H9 (cell line): ENCODE measurements around the gene CLEC4G. TPM values are rescaled to one million over a fixed set of nuclear protein-coding genes. Genes with fewer than 3 reads are reported as not detected.

Experiments used
- DNase-seq: peaks from one replicate; pipeline ENCODE4 v3.0.0-alpha.2; 2017
- H2AFZ ChIP-seq: one replicate; pipeline ENCODE4 v1.6.1; 2013; ENCODE audit warnings: mild to moderate bottlenecking, low read length, control low read depth, moderate library complexity
- H2AK5ac ChIP-seq: 2 replicates; pipeline ENCODE4 v1.6.1; 2013; ENCODE audit warnings: low read length, control low read depth, mixed read lengths; ENCODE audit not compliant: insufficient read length
- H2BK120ac ChIP-seq: one replicate; pipeline ENCODE4 v1.6.1; 2013; ENCODE audit warnings: low read depth, mild to moderate bottlenecking, low read length, control low read depth, inconsistent platforms; ENCODE audit not compliant: poor library complexity, severe bottlenecking
- H2BK12ac ChIP-seq: 2 replicates; pipeline ENCODE4 v1.6.1; 2013; ENCODE audit warnings: low read length, control low read depth, mixed read lengths, low read depth; ENCODE audit not compliant: insufficient read length
- H2BK15ac ChIP-seq: 2 replicates; pipeline ENCODE4 v1.6.1; 2013; ENCODE audit warnings: low read depth, low read length, control low read depth
- H2BK20ac ChIP-seq: one replicate; pipeline ENCODE4 v1.6.1; 2013; ENCODE audit warnings: low read depth, mild to moderate bottlenecking, low read length, control low read depth, inconsistent platforms; ENCODE audit not compliant: poor library complexity, severe bottlenecking
- H2BK5ac ChIP-seq: 2 replicates; pipeline ENCODE4 v1.6.1; 2013; ENCODE audit warnings: low read length, control low read depth, mixed read lengths; ENCODE audit not compliant: insufficient read length
- H3K14ac ChIP-seq: 2 replicates; pipeline ENCODE4 v1.6.1; 2013; ENCODE audit warnings: low read length, control low read depth; ENCODE audit not compliant: insufficient read depth
- H3K18ac ChIP-seq: 2 replicates; pipeline ENCODE4 v1.6.1; 2013; ENCODE audit warnings: low read depth, mild to moderate bottlenecking, mixed read lengths, low read length, control low read depth; ENCODE audit not compliant: insufficient read length
- H3K23ac ChIP-seq: 2 replicates; pipeline ENCODE4 v1.6.1; 2013; ENCODE audit warnings: low read length, control low read depth, mixed read lengths, low read depth; ENCODE audit not compliant: insufficient read length
- H3K23me2 ChIP-seq: 2 replicates; pipeline ENCODE4 v1.6.1; 2013; ENCODE audit warnings: low read depth, mild to moderate bottlenecking, mixed read lengths, low read length, control low read depth; ENCODE audit not compliant: insufficient read length, poor library complexity, severe bottlenecking
- H3K27ac ChIP-seq: 2 replicates; pipeline ENCODE4 v1.5.1; 2013; ENCODE audit warnings: low read length, control low read depth, mixed read lengths, low read depth; ENCODE audit not compliant: insufficient read length
- H3K27me3 ChIP-seq: 2 replicates; pipeline ENCODE4 v1.6.1; 2013; ENCODE audit warnings: low read length, control low read depth, inconsistent platforms; ENCODE audit not compliant: insufficient read depth
- H3K4ac ChIP-seq: 2 replicates; pipeline ENCODE4 v1.6.1; 2013; ENCODE audit warnings: low read depth, mild to moderate bottlenecking, control low read depth, inconsistent platforms, low read length, moderate library complexity
- H3K4me1 ChIP-seq: 2 replicates; pipeline ENCODE4 v1.6.1; 2013; ENCODE audit warnings: low read length, control low read depth, inconsistent platforms; ENCODE audit not compliant: insufficient read depth
- H3K4me2 ChIP-seq: 2 replicates; pipeline ENCODE4 v1.6.1; 2013; ENCODE audit warnings: low read length, control low read depth, mixed read lengths; ENCODE audit not compliant: insufficient read length, insufficient read depth
- H3K56ac ChIP-seq: 2 replicates; pipeline ENCODE4 v1.6.1; 2013; ENCODE audit warnings: low read depth, mild to moderate bottlenecking, mixed read lengths, low read length, control low read depth; ENCODE audit not compliant: insufficient read length
- H3K79me1 ChIP-seq: 2 replicates; pipeline ENCODE4 v1.6.1; 2013; ENCODE audit warnings: low read depth, mild to moderate bottlenecking, moderate library complexity, low read length, control low read depth, inconsistent platforms; ENCODE audit not compliant: insufficient read depth, poor library complexity, severe bottlenecking
- H3K79me2 ChIP-seq: 2 replicates; pipeline ENCODE4 v1.6.1; 2013; ENCODE audit warnings: low read length, control low read depth, inconsistent platforms; ENCODE audit not compliant: insufficient read depth
- H3K9ac ChIP-seq: 2 replicates; pipeline ENCODE4 v1.6.1; 2013; ENCODE audit warnings: low read length, control low read depth, mixed read lengths; ENCODE audit not compliant: insufficient read length; ENCODE audit errors: extremely low read depth
- H3K9me3 ChIP-seq: one replicate; pipeline ENCODE4 v1.6.1; 2013; ENCODE audit warnings: low read depth, low read length, inconsistent platforms; ENCODE audit not compliant: control insufficient read depth
- H3T11ph ChIP-seq: one replicate; pipeline ENCODE4 v1.6.1; 2013; ENCODE audit warnings: mild to moderate bottlenecking, low read length, control low read depth, inconsistent platforms
- H4K20me1 ChIP-seq: one replicate; pipeline ENCODE4 v1.6.1; 2013; ENCODE audit not compliant: control insufficient read depth, insufficient read length, insufficient read depth
- H4K5ac ChIP-seq: 2 replicates; pipeline ENCODE4 v1.6.1; 2013; ENCODE audit warnings: low read depth, mild to moderate bottlenecking, mixed read lengths, low read length, control low read depth; ENCODE audit not compliant: insufficient read length
- H4K8ac ChIP-seq: replicated peaks from 2 replicates; pipeline ENCODE4 v1.6.1; 2013; ENCODE audit warnings: low read length, control low read depth, mixed read lengths, low read depth; ENCODE audit not compliant: insufficient read length
- H4K91ac ChIP-seq: 2 replicates; pipeline ENCODE4 v1.6.1; 2013; ENCODE audit warnings: low read depth, mild to moderate bottlenecking, moderate library complexity, mixed read lengths, low read length, control low read depth; ENCODE audit not compliant: insufficient read length
- H3K27ac Mint-ChIP-seq, 3 experiments: 2 replicates in 2 of 3; 3 replicates in 1 of 3; pipeline ENCODE4 v1.8.0; 2020 to 2021; ENCODE audit warnings: mixed read lengths in 3 of 3, mild to moderate bottlenecking in 1 of 3, moderate library complexity in 1 of 3
- H3K27me3 Mint-ChIP-seq: 2 replicates; pipeline ENCODE4 v1.8.0; 2021; ENCODE audit warnings: low read depth, mild to moderate bottlenecking, moderate library complexity, mixed read lengths
- H3K36me3 Mint-ChIP-seq, 3 experiments: 2 replicates in 2 of 3; 3 replicates in 1 of 3; pipeline ENCODE4 v1.8.0; 2020 to 2021; ENCODE audit warnings: low read depth in 3 of 3, mixed read lengths in 3 of 3; ENCODE audit not compliant: insufficient read depth in 1 of 3
- H3K4me1 Mint-ChIP-seq, 2 experiments: 2 replicates each; pipeline ENCODE4 v1.8.0; 2020; ENCODE audit warnings: mixed read lengths in 2 of 2
- H3K4me3 Mint-ChIP-seq, 2 experiments: 2 replicates in 1 of 2; 3 replicates in 1 of 2; pipeline ENCODE4 v1.8.0; 2020 to 2021; ENCODE audit warnings: mild to moderate bottlenecking in 2 of 2, mixed read lengths in 2 of 2, moderate library complexity in 1 of 2
- H3K9me3 Mint-ChIP-seq, 2 experiments: 2 replicates in 1 of 2; 3 replicates in 1 of 2; pipeline ENCODE4 v1.8.0; 2020; ENCODE audit warnings: mild to moderate bottlenecking in 2 of 2, mixed read lengths in 2 of 2, moderate library complexity in 1 of 2
- WGBS: extraction: QIAGEN DNeasy Blood & Tissue Kit; methylation state at CpG from one replicate; pipeline ENCODE4 v1.1.7; 2013; ENCODE audit warnings: missing lambda C conversion rate, low lambda C conversion rate, mixed read lengths; ENCODE audit not compliant: insufficient read length; ENCODE audit errors: extremely low coverage; 5-methylcytosine and 5-hydroxymethylcytosine counted together
- total RNA-seq: library from RNA; stranded (reverse); gene quantifications from 2 replicates; pipeline ENCODE4 v1.2.1, GENCODE V29; 2021
- TF ChIP-seq, protein P1 (sequence below): fragments of 200-600 bp; sonication (generic); conservative IDR thresholded peaks from 3 replicates; pipeline ENCODE4 v1.8.0; 2021; ENCODE audit warnings: antibody characterized with exemption, mild to moderate bottlenecking

The CLEC4G gene
- total RNA-seq, 1 experiment from 2014 or later, result not detected

DNA sequence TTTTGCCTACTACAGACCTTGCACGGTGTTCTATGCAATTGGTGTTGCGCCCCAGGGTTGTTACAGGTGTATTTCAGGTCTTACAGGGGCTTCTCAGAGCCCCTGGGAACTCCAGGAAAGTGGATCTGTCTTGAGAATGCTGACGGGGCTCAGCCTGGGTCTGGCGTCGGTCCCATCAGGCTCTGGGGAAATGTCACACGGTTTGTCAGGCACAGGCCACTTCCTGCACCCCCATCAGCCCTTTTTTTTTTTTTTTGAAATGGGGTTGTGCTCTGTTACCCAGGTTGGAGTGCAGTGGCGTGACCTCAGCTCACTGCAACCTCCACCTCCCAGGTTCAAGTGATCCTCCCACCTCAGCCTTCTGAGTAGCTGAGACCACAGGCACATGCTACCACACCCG, 13.2 kb downstream of the CLEC4G start:
- H3K56ac ChIP-seq, result no peak overlapping the region
- H2BK5ac ChIP-seq, result no peak overlapping the region
- H2BK20ac ChIP-seq, result no peak overlapping the region
- no peaks in the 10 kb centered on the region for H3K79me2 ChIP-seq
- H4K8ac ChIP-seq, result no peak overlapping the region
- Mint-ChIP-seq H3K4me1 (0 out of 4 replicates have a peak, but pooled peaks cover 0 to 5% of the 10 kb centered on the region in 2 experiments), H3K36me3 (no peaks in the 10 kb centered on the region), H3K27me3 (peaks cover 35% of the 10 kb centered on the region), H3K9me3 (no peaks in the 10 kb centered on the region; a peak in 2 of 5 replicates), H3K4me3 (no peak overlapping the region), H3K27ac (no peak overlapping the region)
- H2AK5ac ChIP-seq, result no peak overlapping the region
- no peak overlapping the region for H2BK15ac ChIP-seq
- no peaks in the 10 kb centered on the region for H3K4me1 ChIP-seq
- H4K91ac ChIP-seq, result no peak overlapping the region
- no peaks in the 10 kb centered on the region for H3K79me1 ChIP-seq
- H3K14ac ChIP-seq, result no peak overlapping the region
- H3K9me3 ChIP-seq, result no peaks in the 10 kb centered on the region
- H4K20me1 ChIP-seq, result no peaks in the 10 kb centered on the region
- no peak overlapping the region for H4K5ac ChIP-seq
- H2AFZ ChIP-seq, result no peak overlapping the region
- no peak overlapping the region for H3K4ac ChIP-seq
- H2BK120ac ChIP-seq, result no peak overlapping the region
- H2BK12ac ChIP-seq, result no peak overlapping the region
- H3K23ac ChIP-seq, result no peak overlapping the region
- no peak overlapping the region for H3K4me2 ChIP-seq
- no peak overlapping the region for H3K27ac ChIP-seq
- H3T11ph ChIP-seq, result no peak overlapping the region
- no CpG with 5 or more reads among the region's 8 CpGs for WGBS
- no peak overlapping the region for H3K18ac ChIP-seq
- no peaks in the 10 kb centered on the region for H3K23me2 ChIP-seq
- no peak for DNase-seq
- no peaks in the 10 kb centered on the region for H3K27me3 ChIP-seq
- TF ChIP-seq, protein P1, sequence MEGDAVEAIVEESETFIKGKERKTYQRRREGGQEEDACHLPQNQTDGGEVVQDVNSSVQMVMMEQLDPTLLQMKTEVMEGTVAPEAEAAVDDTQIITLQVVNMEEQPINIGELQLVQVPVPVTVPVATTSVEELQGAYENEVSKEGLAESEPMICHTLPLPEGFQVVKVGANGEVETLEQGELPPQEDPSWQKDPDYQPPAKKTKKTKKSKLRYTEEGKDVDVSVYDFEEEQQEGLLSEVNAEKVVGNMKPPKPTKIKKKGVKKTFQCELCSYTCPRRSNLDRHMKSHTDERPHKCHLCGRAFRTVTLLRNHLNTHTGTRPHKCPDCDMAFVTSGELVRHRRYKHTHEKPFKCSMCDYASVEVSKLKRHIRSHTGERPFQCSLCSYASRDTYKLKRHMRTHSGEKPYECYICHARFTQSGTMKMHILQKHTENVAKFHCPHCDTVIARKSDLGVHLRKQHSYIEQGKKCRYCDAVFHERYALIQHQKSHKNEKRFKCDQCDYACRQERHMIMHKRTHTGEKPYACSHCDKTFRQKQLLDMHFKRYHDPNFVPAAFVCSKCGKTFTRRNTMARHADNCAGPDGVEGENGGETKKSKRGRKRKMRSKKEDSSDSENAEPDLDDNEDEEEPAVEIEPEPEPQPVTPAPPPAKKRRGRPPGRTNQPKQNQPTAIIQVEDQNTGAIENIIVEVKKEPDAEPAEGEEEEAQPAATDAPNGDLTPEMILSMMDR, result no peak
- H3K9ac ChIP-seq, result no peak overlapping the region
